Upper lobe of left lung (tissue), 6 donors: ENCODE data around the gene DIRAS3. TPM values are rescaled to one million over a fixed set of nuclear protein-coding genes. Genes with fewer than 3 reads are reported as not detected.
A peak's percentile ranks its signal among the peaks of the same experiment; 100 is the strongest.
"Not testable (repeated sequence)": the region's sequence is repeated elsewhere in the genome, so short reads cannot be mapped to it uniquely, and the experiment has no call there.

Source experiments
- ATAC-seq, 2 donors: fragments of 200-7000 bp; cut with Tn5 transposase; one replicate each; pipeline ENCODE4 v1.9.1; 2022; ENCODE audit warnings: mild to moderate bottlenecking in 2 of 2, moderate library complexity in 2 of 2; ENCODE audit not compliant: low FRiP score in 2 of 2
- DNase-seq, 2 donors: peaks; one replicate each; pipeline ENCODE4 v3.0.0-alpha.2; 2019 to 2020
- H3K27ac ChIP-seq, 4 donors: fragments of 200-600 bp; sonication (generic); one replicate each; pipeline ENCODE4 v1.5.1; 2016 to 2019
- H3K27me3 ChIP-seq, 4 donors: fragments of 200-600 bp; sonication (generic); one replicate each; pipeline ENCODE4 v1.5.1; 2017 to 2019
- H3K36me3 ChIP-seq, 4 donors: fragments of 200-600 bp; sonication (generic); one replicate each; pipeline ENCODE4 v1.5.1; 2016 to 2019
- H3K4me1 ChIP-seq, 4 donors: fragments of 200-600 bp; sonication (generic); one replicate each; pipeline ENCODE4 v1.5.1; 2018 to 2019
- H3K4me3 ChIP-seq, 4 donors: fragments of 200-600 bp; sonication (generic); one replicate each; pipeline ENCODE4 v1.5.1; 2017 to 2019; ENCODE audit warnings: mild to moderate bottlenecking in 2 of 4, moderate library complexity in 1 of 4
- H3K9me3 ChIP-seq, 4 donors: fragments of 200-600 bp; sonication (generic); one replicate each; pipeline ENCODE4 v1.5.1; 2018 to 2019
- CTCF ChIP-seq, 6 experiments: fragments of 450-650 bp in 4 of 6; fragments of 200-600 bp in 2 of 6; sonication (generic) in 2 of 6; IDR thresholded peaks; one replicate each; pipeline ENCODE4 v1.5.1; 2016 to 2019; ENCODE audit warnings: antibody characterized with exemption in 6 of 6
- EP300 ChIP-seq, 4 donors: sonication (generic); formaldehyde crosslinking; IDR thresholded peaks; one replicate each; pipeline ENCODE4 v1.5.1; 2017; ENCODE audit warnings: antibody characterized with exemption in 4 of 4, control low read depth in 2 of 4
- POLR2A ChIP-seq, 4 donors: fragments of 450-650 bp; IDR thresholded peaks; one replicate each; pipeline ENCODE4 v1.5.1; 2016 to 2017; ENCODE audit warnings: antibody characterized with exemption in 4 of 4, mild to moderate bottlenecking in 2 of 4
- POLR2AphosphoS5 ChIP-seq, 2 donors: sonication (generic); formaldehyde crosslinking; IDR thresholded peaks; one replicate each; pipeline ENCODE4 v1.5.1; 2017; ENCODE audit warnings: antibody characterized with exemption in 2 of 2
- WGBS, 2 donors: methylation state at CpG; one replicate each; pipeline ENCODE4 v1.1.5; 2017 to 2018; 5-methylcytosine and 5-hydroxymethylcytosine counted together
- total RNA-seq, 6 donors: library from RNA; depleted of rRNA in 4 of 6; stranded (reverse); fragments of >200 nt in 4 of 6; gene quantifications; one replicate each; pipeline versions ENCODE4 v1.1.0 to v1.2.1, GENCODE V29; 2016 to 2021
- donor health status: DM: no; HTN: no; CAD: no; lungs with moderate emphysema.
- donor health status: DM: no; HTN: yes; CAD: no; lungs with severe emphysema.

DIRAS3 gene
- total RNA-seq, 6 donors from 2014 or later = 2.0 to 2.4 (median 2.2) TPM; not detected in 2

- ATAC-seq (peak in 1 of 2 donors; percentile 78), DNase-seq (peak in 1 of 2 donors; percentile 25)
- no peak overlapping the region for H3K27ac ChIP-seq
- 33 to 53% methylated on average over 2 of the region's 2 CpGs for WGBS, 2 donors
- TF ChIP-seq POLR2AphosphoS5 (IDR thresholded peaks at IDR 0.05) (no peak), POLR2A (IDR thresholded peaks at IDR 0.05) (no peak), EP300 (IDR thresholded peaks at IDR 0.05) (no peak), CTCF (IDR thresholded peaks at IDR 0.05) (no peak)
- no peaks in the 10 kb centered on the region for H3K27me3 ChIP-seq
- no peaks in the 10 kb centered on the region for H3K36me3 ChIP-seq
- H3K4me3 ChIP-seq = no peak overlapping the region
- H3K9me3 ChIP-seq = no peaks in the 10 kb centered on the region
- no peaks in the 10 kb centered on the region for H3K4me1 ChIP-seq
These were observed 33.3 kb upstream of the DIRAS3 start for GRCh38 chr1:68083686-68084085.

- H3K9me3 ChIP-seq = no peaks in the 10 kb centered on the region
- TF ChIP-seq POLR2AphosphoS5 (IDR thresholded peaks at IDR 0.05) = no peak
- TF ChIP-seq CTCF (IDR thresholded peaks at IDR 0.05) = no peak
- TF ChIP-seq EP300 (IDR thresholded peaks at IDR 0.05) = no peak
- TF ChIP-seq POLR2A (IDR thresholded peaks at IDR 0.05) = no peak
- H3K27me3 ChIP-seq = no peaks in the 10 kb centered on the region
These were observed 31.4 kb upstream of the DIRAS3 start for GRCh38 chr1:68081775-68082283.

GRCh38 chr1:68078647-68079046, 28.2 kb upstream of the DIRAS3 start:
- H3K27ac ChIP-seq = no peak overlapping the region
- no peak for ATAC-seq
- no peak overlapping the region for H3K4me3 ChIP-seq
- DNase-seq = no peak
- H3K36me3 ChIP-seq = no peaks in the 10 kb centered on the region
- no peak for TF ChIP-seq CTCF (IDR thresholded peaks at IDR 0.05)
- TF ChIP-seq EP300 (IDR thresholded peaks at IDR 0.05) = no peak
- TF ChIP-seq POLR2AphosphoS5 (IDR thresholded peaks at IDR 0.05) = no peak
- TF ChIP-seq POLR2A (IDR thresholded peaks at IDR 0.05) = no peak
- no peaks in the 10 kb centered on the region for H3K27me3 ChIP-seq
- no peaks in the 10 kb centered on the region for H3K9me3 ChIP-seq
- 66 to 71% methylated on average over 2 of the region's 2 CpGs for WGBS, 2 donors
- H3K4me1 ChIP-seq = no peaks in the 10 kb centered on the region

More at GRCh38 chr1:68081775-68082283, 31.4 kb upstream of the DIRAS3 start:
- H3K27ac ChIP-seq = no peak overlapping the region
- no peak overlapping the region for H3K4me3 ChIP-seq
- H3K36me3 ChIP-seq = no peaks in the 10 kb centered on the region
- DNase-seq = no peak
- H3K4me1 ChIP-seq = no peaks in the 10 kb centered on the region
- ATAC-seq = no peak

- ATAC-seq (no peak), DNase-seq (no peak)
- no peaks in the 10 kb centered on the region for H3K9me3 ChIP-seq
- no peak for TF ChIP-seq POLR2AphosphoS5 (IDR thresholded peaks at IDR 0.05)
- TF ChIP-seq CTCF (IDR thresholded peaks at IDR 0.05) = no peak
- TF ChIP-seq POLR2A (IDR thresholded peaks at IDR 0.05) = no peak
- no peak for TF ChIP-seq EP300 (IDR thresholded peaks at IDR 0.05)
- H3K4me3 ChIP-seq = no peak overlapping the region
- H3K4me1 ChIP-seq = no peaks in the 10 kb centered on the region
- no peaks in the 10 kb centered on the region for H3K36me3 ChIP-seq
- no peak overlapping the region for H3K27ac ChIP-seq
- no peaks in the 10 kb centered on the region for H3K27me3 ChIP-seq
These were observed 24.0 kb upstream of the DIRAS3 start for GRCh38 chr1:68074472-68074871.

GRCh38 chr1:68065766-68066165, 15.3 kb upstream of the DIRAS3 start:
- Histone ChIP-seq H3K9me3 (no peaks in the 10 kb centered on the region), H3K27ac (no peak overlapping the region), H3K4me3 (no peak overlapping the region), H3K4me1 (no peaks in the 10 kb centered on the region), H3K27me3 (no peaks in the 10 kb centered on the region), H3K36me3 (no peaks in the 10 kb centered on the region)
- no peak for DNase-seq
- WGBS, 2 donors = 82 to 92% methylated on average over 1 of the region's 1 CpG
- TF ChIP-seq EP300 (IDR thresholded peaks at IDR 0.05) = no peak
- TF ChIP-seq POLR2A (IDR thresholded peaks at IDR 0.05) = no peak
- TF ChIP-seq POLR2AphosphoS5 (IDR thresholded peaks at IDR 0.05) = no peak
- ATAC-seq = no peak

- DNase-seq, H3K9me3 ChIP-seq, H3K36me3 ChIP-seq, H3K27ac ChIP-seq, H3K27me3 ChIP-seq, H3K4me3 ChIP-seq, ATAC-seq, H3K4me1 ChIP-seq: not testable (repeated sequence)
- WGBS, 2 donors = 90 to 95% methylated on average over 6 of the region's 6 CpGs
These were observed 7.6 kb upstream of the DIRAS3 start for GRCh38 chr1:68058053-68058452.
